GM20000 (cell line): ENCODE measurements around the gene DPYSL4.

ENCODE experiments used
- DNase-seq: peaks from one replicate; pipeline ENCODE4 v3.0.0; 2012; ENCODE audit warnings: low spot score
- TF ChIP-seq, protein P1 (sequence below): IDR thresholded peaks from 2 replicates; pipeline ENCODE4 v1.5.1; 2012; ENCODE audit warnings: mild to moderate bottlenecking, control low read depth; ENCODE audit errors: extremely low read depth, missing control alignments

DPYSL4 gene

DNA sequence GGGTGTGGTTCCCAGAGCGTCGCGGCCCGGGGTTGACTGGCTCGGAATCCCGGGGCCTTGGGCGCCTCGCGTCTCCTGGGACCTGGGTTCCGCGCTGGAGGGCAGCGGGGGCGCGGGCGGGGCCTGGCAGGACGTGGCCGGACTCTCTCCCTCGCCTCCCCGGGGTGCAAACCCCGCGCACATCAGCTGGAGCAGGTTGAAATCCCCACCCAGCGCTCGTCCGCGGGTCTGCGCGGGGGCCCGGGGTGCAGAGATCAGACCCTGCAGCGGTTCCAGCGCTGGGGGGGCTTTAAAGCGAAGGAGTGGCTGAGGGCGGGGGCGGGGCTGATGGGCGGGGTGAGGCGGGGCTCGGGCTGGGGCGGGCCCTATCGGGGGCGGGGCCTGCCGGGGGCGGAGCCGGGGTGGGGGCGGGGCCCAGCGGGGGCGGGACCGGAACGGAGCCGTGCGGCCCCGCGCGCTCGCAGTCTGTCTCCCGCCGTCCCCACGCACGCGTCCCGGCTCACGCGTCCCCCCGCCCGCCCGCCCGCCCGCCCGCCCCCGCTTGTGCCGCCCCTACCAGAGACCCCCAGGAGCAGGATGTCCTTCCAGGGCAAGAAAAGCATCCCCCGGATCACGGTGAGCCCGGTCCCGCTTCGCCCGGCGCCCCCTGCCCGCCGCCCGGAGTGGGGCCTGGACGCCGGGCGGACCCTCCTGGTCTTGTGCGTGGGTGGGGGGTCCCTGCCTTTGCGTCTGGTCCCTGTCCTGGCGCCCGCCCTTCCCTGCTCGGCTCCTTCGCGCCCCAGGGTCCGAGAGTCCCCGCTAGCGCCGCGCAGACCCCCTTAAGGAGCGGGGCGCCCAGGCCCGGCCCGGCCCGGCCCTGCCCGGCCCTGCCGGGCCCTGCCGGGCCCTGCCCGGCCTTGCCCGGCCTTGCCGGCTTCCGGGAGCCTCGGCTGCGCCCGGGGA, at the start of gene DPYSL4:
Gene DPYSL4 (plus strand): TSS at position 461 of the 942 bp plus-strand sequence. CDS start 116 bp downstream, at position 577.
- TF ChIP-seq, protein P1, sequence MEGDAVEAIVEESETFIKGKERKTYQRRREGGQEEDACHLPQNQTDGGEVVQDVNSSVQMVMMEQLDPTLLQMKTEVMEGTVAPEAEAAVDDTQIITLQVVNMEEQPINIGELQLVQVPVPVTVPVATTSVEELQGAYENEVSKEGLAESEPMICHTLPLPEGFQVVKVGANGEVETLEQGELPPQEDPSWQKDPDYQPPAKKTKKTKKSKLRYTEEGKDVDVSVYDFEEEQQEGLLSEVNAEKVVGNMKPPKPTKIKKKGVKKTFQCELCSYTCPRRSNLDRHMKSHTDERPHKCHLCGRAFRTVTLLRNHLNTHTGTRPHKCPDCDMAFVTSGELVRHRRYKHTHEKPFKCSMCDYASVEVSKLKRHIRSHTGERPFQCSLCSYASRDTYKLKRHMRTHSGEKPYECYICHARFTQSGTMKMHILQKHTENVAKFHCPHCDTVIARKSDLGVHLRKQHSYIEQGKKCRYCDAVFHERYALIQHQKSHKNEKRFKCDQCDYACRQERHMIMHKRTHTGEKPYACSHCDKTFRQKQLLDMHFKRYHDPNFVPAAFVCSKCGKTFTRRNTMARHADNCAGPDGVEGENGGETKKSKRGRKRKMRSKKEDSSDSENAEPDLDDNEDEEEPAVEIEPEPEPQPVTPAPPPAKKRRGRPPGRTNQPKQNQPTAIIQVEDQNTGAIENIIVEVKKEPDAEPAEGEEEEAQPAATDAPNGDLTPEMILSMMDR = no peak

DNA sequence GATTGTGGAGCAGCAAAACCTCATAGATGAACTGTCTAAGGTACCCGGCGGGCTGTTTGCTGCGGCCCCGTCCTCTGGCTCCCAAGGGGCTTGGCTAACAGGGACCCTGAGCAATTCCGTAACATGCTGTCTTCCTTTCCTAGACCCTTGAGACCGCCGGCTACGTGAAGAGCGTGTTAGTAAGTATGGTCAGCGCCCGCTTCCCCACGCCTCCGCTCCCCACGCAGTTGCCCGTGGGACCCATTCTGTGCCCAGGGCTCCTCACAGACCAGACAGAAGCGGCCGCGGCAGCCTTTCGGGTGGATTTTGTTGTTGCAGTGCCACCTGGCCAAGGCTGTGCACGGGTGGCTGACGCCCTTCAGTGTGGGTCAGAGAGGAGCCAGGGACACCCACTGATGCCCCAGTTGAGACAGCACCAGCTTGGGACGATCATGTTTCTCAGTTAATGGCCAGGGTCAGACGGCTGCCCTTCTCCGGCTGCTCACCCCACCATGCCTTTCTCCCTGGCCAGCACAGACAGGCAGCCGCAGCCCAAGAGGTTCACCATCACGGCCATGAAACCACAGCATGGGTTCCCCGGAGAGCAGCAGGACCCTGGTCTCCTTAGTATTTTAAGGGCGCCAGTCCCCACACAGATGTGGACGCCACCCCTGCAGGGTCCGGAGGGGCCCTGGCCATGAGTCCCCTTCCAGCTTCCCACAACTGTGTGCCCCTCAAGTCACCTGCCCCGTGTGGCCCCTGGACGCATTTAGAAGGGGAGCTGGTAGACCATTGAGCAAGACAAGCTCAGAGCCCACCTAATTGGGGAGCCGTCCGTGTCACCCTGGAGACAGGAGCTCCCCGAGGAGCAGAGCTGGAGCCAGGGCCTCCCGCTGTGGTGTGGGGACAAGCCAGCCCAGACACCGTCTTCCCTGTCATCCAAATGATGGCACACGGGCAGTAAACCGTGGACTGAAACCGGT, 49.4 kb upstream of the DPYSL4 start:
- no peak for DNase-seq
- TF ChIP-seq, protein P1 = no peak

More for the DNA sequence above, at the start of gene DPYSL4:
- peak; percentile 91 for DNase-seq

DNA sequence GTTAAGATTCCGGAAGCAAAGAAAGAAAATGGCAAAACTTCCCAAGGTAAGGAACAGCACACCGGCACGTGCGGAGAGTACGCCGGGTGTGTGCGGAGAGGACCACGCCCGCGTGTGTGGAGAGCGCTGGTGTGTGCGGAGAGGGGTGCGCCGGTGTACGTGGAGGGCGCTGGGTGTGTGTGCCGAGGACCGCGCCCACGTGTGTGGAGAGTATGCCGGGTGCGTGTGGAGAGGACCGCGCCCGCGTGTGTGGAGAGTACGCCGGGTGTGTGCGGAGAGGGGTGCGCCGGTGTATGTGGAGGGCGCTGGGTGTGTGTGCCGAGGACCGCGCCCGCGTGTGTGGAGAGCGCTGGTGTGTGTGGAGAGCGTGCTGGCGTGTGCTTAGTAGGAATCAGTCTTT, 48.6 kb upstream of the DPYSL4 start:
- no peak for DNase-seq
- TF ChIP-seq, protein P1 = no peak

DNA sequence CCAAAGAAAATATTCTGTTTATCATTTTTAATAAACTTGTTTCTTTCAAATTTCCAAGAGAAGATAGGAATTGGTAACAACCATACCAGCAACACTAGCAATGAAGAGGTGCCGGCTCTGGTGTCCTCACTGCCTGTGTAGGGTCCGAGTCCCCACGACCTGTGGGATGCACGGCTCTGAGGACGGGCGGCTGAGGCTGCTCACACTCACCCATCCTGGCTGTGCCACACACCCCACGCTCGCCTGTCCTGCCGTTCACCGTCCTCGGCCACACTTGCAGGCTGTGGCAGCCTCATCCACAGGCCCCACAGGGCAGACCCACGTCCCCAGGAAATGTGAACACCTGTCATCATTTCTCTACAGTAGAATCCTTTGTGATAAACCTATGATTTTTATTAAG, 48.2 kb upstream of the DPYSL4 start:
- no peak for DNase-seq
- TF ChIP-seq, protein P1 = no peak

DNA sequence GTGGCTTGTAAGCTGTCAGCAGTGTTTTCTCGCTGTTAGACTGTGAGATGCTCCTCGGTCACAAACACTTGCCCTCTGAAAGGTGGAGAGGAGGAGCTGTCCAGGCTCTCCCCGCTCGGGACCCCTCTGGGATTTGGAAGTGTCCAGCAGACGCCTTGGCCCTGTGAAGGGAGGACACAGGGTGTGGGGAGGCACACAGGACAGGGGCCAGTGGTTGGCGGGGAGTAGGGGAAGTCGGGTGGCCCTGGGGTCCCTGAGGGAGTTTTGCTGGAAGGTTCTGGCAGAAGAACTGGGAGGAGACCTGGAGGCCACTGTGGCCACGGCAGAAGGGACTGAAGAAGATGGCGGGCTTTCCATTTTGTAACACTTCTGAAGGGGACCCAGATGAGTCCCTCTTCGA, 47.2 kb upstream of the DPYSL4 start:
- DNase-seq = no peak

DNA sequence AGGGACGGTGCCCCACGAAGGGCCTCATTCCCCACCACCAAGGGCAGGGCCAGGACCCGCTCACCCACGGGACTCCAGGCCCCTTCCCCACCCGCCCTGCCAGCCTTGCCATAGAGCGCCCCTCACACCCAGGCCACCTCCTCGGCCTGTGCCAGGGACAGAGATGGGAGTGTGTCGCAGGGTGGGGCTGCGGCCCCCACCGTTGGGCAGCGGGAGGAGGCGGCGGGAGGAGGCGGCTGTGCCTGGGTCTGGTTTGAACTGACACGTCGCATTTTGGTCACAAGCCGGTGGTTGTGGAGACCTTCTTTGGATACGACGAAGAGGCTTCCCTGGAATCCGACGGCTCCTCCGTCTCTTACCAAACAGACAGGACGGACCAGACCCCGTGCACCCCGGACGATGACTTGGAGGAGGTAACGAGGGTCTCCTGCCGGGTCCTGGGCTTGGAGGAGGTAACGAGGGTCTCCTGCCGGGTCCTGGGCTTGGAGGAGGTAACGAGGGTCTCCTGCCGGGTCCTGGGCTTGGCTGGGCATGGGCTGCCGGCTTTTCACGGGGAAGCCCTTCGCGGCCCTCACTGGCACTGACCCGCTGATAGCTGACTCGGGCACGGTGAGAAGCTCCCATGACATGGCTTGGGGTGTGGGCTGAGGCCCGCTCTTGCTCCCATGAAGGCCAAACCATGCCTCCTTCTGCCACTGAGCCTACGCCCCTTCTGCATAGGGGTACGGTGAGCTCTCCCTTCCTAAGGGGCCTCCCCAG, 46.4 kb upstream of the DPYSL4 start:
- TF ChIP-seq, protein P1 = no peak
- DNase-seq = no peak

More for the DNA sequence above, 47.2 kb upstream of the DPYSL4 start:
- TF ChIP-seq, protein P1 = no peak
